ENCODE data around the gene KRT222. TPM values are rescaled to one million over a fixed set of nuclear protein-coding genes. Genes with fewer than 3 reads are reported as not detected.

KRT222 gene
- total RNA-seq, 1 donor from 2014 or later = 1.3 TPM

DNA sequence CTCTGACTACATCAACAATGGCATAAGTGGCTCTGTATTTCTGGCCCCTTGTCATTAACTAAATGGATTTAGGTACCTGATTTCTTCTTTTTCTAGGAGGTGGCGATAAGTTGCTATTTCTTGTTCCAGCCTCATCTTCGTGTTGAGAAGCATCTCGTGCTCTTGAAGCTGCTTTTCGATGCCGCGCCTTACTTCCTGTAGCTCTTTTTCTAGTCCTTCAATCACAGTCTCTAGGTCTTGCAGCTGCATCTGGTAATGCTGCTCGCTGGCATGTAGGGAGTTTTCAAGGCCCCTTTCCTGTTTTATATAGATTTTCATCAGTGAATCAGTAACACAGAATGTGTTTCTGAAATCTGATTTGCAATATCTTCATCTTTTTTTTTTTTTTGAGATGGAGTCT is 5.1 kb downstream of the KRT222 start:
- ATAC-seq (no peak), DNase-seq (no peak)
- Histone ChIP-seq H3K4me3 (no peak overlapping the region), H3K36me3 (no peaks in the 10 kb centered on the region), H3K9me3 (no peaks in the 10 kb centered on the region), H3K4me1 (no peaks in the 10 kb centered on the region), H3K27me3 (peaks cover 15% of the 10 kb centered on the region), H3K27ac (no peak overlapping the region)
- intact Hi-C loops (cut with DNase I) = no loop called here
- TF ChIP-seq, protein P1, sequence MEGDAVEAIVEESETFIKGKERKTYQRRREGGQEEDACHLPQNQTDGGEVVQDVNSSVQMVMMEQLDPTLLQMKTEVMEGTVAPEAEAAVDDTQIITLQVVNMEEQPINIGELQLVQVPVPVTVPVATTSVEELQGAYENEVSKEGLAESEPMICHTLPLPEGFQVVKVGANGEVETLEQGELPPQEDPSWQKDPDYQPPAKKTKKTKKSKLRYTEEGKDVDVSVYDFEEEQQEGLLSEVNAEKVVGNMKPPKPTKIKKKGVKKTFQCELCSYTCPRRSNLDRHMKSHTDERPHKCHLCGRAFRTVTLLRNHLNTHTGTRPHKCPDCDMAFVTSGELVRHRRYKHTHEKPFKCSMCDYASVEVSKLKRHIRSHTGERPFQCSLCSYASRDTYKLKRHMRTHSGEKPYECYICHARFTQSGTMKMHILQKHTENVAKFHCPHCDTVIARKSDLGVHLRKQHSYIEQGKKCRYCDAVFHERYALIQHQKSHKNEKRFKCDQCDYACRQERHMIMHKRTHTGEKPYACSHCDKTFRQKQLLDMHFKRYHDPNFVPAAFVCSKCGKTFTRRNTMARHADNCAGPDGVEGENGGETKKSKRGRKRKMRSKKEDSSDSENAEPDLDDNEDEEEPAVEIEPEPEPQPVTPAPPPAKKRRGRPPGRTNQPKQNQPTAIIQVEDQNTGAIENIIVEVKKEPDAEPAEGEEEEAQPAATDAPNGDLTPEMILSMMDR (IDR thresholded peaks at IDR 0.05) = no peak

DNA sequence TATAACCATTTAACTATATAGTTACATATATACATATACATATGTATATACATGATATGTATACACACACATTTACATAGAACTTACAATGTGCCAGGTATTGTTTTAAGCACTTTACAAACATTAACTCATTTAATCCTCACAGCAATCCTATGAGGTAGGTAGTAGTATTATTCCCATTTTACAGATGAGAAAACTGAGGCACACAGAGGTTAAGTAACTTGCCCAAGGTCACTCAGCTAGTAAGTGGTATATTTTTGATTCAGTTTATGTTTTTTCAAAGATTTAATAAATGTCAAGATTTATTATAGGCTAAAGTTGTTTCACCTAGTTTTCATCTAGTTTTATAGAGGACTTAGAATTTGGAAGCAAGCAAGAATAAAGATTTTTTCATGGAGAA is 6.6 kb downstream of the KRT222 start:
- H3K36me3 ChIP-seq = no peaks in the 10 kb centered on the region
- TF ChIP-seq, protein P1 (IDR thresholded peaks at IDR 0.05) = no peak
- no peaks in the 10 kb centered on the region for H3K9me3 ChIP-seq
- no peak overlapping the region for H3K4me3 ChIP-seq
- no peak for DNase-seq
- H3K27me3 ChIP-seq = peaks cover 4% of the 10 kb centered on the region
- intact Hi-C loops (cut with DNase I) = no loop called here
- no peaks in the 10 kb centered on the region for H3K4me1 ChIP-seq
- no peak for ATAC-seq
- H3K27ac ChIP-seq = no peak overlapping the region

DNA sequence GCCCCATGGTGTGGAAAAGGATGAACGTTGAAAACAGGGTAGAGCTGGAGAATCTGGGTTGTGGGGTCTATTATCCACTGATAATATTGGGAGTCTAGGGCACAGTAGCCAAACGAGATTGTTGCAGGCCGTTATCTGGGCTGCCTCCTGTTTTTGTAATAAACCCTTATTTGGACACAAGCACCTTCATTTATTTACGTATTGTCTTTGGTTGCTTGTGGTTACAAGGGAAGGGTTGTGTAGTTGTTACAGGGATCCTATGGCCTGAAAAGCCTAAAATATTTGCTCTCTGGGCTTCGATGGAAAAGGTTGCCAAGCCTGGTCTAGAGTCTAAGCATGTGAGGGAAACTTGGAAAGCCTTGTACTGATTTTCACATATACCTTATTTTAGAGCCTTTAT is 13.0 kb downstream of the KRT222 start:
- DNase-seq (no peak), ATAC-seq (no peak)
- Histone ChIP-seq H3K27ac (no peak overlapping the region), H3K4me3 (no peak overlapping the region), H3K27me3 (no peaks in the 10 kb centered on the region), H3K36me3 (no peaks in the 10 kb centered on the region), H3K9me3 (no peaks in the 10 kb centered on the region), H3K4me1 (peaks cover 9% of the 10 kb centered on the region)
- TF ChIP-seq, protein P1 (IDR thresholded peaks at IDR 0.05) = no peak
- intact Hi-C loops (cut with DNase I) = no loop called here

DNA sequence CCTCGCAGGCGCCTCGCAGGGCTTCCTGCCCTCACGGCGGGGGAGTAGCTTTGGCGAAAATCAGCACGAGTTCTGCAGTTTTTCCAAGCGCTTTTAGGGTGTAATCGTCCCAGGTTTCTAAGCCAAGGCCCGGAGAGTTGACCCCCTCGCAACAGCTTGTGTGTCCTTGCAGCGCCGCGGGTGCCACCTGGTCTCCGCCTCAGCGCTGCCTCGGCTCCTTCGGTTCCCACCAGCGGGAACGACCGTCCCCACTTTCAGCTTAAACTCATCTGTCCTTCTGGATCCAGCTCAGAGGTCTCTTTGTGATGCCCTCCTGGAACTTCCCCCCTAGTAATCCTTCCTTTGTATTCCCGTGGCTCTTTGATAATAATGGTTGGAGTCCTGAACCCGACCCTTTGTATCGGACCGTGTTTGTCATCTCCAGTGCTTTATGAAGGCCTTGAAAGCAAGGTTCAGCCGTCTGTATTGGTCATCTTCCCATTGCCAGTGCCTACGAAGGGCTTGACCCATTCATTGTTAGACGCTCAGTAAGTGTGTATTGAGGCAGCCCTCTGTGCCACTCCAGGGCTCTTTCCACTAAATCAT is 16.5 kb downstream of the KRT222 start:
- Histone ChIP-seq H3K27ac (peak overlapping the region; percentile 100), H3K4me1 (peaks cover 28% of the 10 kb centered on the region), H3K4me3 (peak overlapping the region; percentile 89), H3K36me3 (peaks cover 5% of the 10 kb centered on the region), H3K9me3 (no peaks in the 10 kb centered on the region), H3K27me3 (no peaks in the 10 kb centered on the region)
- intact Hi-C loops (cut with DNase I) = no loop called here
- TF ChIP-seq, protein P1 (IDR thresholded peaks at IDR 0.05) = no peak
- peak; percentile 58 for ATAC-seq
- no peak for DNase-seq

DNA sequence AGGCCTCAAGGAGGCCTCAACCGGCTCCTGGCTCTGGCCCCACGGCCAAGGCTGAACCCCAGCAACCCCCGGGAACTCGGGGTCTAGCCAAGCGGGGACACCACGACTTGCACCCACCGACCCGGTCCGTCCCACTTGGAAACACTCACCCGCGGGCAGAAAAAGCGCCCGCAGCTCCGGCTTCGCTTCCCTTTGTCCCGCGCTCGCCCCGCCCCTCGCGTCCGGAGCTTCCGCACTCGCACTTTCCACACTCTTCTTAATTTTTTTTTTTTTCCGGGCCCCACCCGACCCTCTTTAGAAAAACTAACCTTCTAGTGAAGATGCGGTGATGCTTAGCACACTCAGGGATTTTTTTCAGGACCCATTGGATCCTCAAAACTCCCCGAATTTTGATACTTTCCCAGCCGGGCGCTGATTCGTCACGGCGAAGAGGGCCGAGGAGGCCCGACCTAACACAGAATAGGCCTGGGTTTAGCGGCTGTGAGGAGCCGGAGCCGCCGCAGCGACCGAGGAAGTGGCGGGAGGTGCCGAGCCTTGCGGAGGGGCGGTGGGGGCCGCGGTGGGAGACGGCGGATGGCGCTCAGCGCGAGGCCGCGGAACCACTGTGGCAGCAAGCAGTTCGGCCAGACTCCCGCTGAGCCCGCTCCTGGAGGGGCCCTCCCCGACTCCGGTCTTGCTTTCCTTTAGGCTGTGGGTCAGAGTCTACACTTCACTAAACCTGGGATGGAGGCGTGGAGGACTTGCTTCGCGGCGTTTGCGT is 17.2 kb downstream of the KRT222 start, which contains the start of gene SMARCE1:
SMARCE1 (minus strand) TSS at position 195 of the 760 bp plus-strand sequence. CDS start 2,016 bp downstream, outside the sequence.
- TF ChIP-seq, protein P1 (IDR thresholded peaks at IDR 0.05) = no peak
- peaks cover 28% of the 10 kb centered on the region for H3K4me1 ChIP-seq
- peak; percentile 91 for ATAC-seq
- H3K4me3 ChIP-seq = peak within 1 kb of the TSS; percentile 89
- H3K36me3 ChIP-seq = peaks cover 12% of the 10 kb centered on the region
- intact Hi-C loops (cut with DNase I) = no loop called here
- H3K9me3 ChIP-seq = no peaks in the 10 kb centered on the region
- DNase-seq = peak; percentile 88
- H3K27me3 ChIP-seq = no peaks in the 10 kb centered on the region
- H3K27ac ChIP-seq = peak within 1 kb of the TSS; percentile 100
